ENCODE results near the gene PAWR. TPM values are rescaled to one million over a fixed set of nuclear protein-coding genes. Genes with fewer than 3 reads are reported as not detected.

The PAWR gene, protein sequence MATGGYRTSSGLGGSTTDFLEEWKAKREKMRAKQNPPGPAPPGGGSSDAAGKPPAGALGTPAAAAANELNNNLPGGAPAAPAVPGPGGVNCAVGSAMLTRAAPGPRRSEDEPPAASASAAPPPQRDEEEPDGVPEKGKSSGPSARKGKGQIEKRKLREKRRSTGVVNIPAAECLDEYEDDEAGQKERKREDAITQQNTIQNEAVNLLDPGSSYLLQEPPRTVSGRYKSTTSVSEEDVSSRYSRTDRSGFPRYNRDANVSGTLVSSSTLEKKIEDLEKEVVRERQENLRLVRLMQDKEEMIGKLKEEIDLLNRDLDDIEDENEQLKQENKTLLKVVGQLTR
- 204 and 361 TPM in 2 replicates for total RNA-seq (2021)
- percentile 98 among the genes with signal in this experiment for Bru-seq, nascent RNA
- percentile 97 among the genes with signal in this experiment for BruChase-seq, experiment 1, labeled RNA remaining after a 2-hour chase
- BruChase-seq, experiment 2, labeled RNA remaining after a 6-hour chase: percentile 88 among the genes with signal in this experiment
- long read RNA-seq, full-length matches to known transcripts: 22 of 102 reads
- long read RNA-seq, partial matches to known transcripts: 46 of 102 reads
- long read RNA-seq, other reads (novel, unspliced or antisense): 34 of 102 reads

GRCh38 chr12:79690638-79691510 is at the start of gene PAWR:
Gene PAWR, minus strand, starts transcription at chr12:79690964. Its CDS starts 720 bp downstream, at chr12:79690244.
- peak within 1 kb of the TSS; percentile 76 for H2AFZ ChIP-seq
- peak within 1 kb of the TSS; percentile 98 for H3K4me2 ChIP-seq
- H3K4me1 ChIP-seq (replicated peaks; ENCODE audit: insufficient read depth): peaks cover 38% of the 10 kb centered on the region
- peaks cover 30% of the 10 kb centered on the region for H3F3A ChIP-seq (ENCODE audit: insufficient read depth, low read depth)
- POLR2A ChIA-PET (ENCODE audit: unreplicated experiment): interaction anchor here (0.5 to 1.7 kb wide), 5 partner anchors 47 to 870 kb away, joined by 3 to 18 read pairs (median 4); no protein-coding TSS in a partner anchor
- no peaks in the 10 kb centered on the region for H3K9me2 ChIP-seq (ENCODE audit: insufficient read depth)
- BruUV-seq (replicated peaks): no TSS peak
- intact Hi-C loops (cut with micrococcal nuclease; ENCODE audit: unreplicated experiment): loop anchor here (1.0 to 5.0 kb wide), 4 partner anchors 144 to 284 kb away; no protein-coding TSS in a partner anchor
- no peak for TF ChIP-seq EZH2 (IDR thresholded peaks at IDR 0.05; ENCODE audit: low read depth)
- TF ChIP-seq, protein P1, sequence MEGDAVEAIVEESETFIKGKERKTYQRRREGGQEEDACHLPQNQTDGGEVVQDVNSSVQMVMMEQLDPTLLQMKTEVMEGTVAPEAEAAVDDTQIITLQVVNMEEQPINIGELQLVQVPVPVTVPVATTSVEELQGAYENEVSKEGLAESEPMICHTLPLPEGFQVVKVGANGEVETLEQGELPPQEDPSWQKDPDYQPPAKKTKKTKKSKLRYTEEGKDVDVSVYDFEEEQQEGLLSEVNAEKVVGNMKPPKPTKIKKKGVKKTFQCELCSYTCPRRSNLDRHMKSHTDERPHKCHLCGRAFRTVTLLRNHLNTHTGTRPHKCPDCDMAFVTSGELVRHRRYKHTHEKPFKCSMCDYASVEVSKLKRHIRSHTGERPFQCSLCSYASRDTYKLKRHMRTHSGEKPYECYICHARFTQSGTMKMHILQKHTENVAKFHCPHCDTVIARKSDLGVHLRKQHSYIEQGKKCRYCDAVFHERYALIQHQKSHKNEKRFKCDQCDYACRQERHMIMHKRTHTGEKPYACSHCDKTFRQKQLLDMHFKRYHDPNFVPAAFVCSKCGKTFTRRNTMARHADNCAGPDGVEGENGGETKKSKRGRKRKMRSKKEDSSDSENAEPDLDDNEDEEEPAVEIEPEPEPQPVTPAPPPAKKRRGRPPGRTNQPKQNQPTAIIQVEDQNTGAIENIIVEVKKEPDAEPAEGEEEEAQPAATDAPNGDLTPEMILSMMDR (conservative IDR thresholded peaks at IDR 0.05): no peak; the same call in 1 of the 2 replicates
- no peaks in the 10 kb centered on the region for H3K9me3 ChIP-seq (ENCODE audit: insufficient read depth, low read depth)
- H3K27me3 ChIP-seq (ENCODE audit: insufficient read depth, low read depth): no peaks in the 10 kb centered on the region
- CTCF ChIA-PET: interaction anchor here (0.5 to 0.8 kb wide), 4 partner anchors 74 to 273 kb away, joined by 3 to 7 read pairs (median 4); no protein-coding TSS in a partner anchor
- H3K4me3 ChIP-seq: peak within 1 kb of the TSS; percentile 82
- peaks cover 18% of the 10 kb centered on the region for H4K20me1 ChIP-seq (ENCODE audit: insufficient read depth)
- peaks cover 60% of the 10 kb centered on the region for H3K79me2 ChIP-seq (ENCODE audit: low read depth)
- DNase-seq: peak; percentile 71 to 89
- peak within 1 kb of the TSS; percentile 99 for H3K27ac ChIP-seq
- H3K36me3 ChIP-seq (ENCODE audit: low read depth): peaks cover 10% of the 10 kb centered on the region

- no peak overlapping the region for H3K27ac ChIP-seq
- BruUV-seq (replicated peaks): no TSS peak
Observed at GRCh38 chr12:79737875-79738718, 47.3 kb upstream of the PAWR start.

More at GRCh38 chr12:79737875-79738718, 47.3 kb upstream of the PAWR start:
- Histone ChIP-seq H2AFZ (peak overlapping the region; percentile 34; the same call in 1 of the 2 replicates), H3K27me3 (ENCODE audit: insufficient read depth, low read depth) (no peaks in the 10 kb centered on the region), H4K20me1 (ENCODE audit: insufficient read depth) (no peaks in the 10 kb centered on the region), H3K36me3 (ENCODE audit: low read depth) (no peaks in the 10 kb centered on the region), H3K4me3 (no peak overlapping the region), H3F3A (ENCODE audit: insufficient read depth, low read depth) (no peaks in the 10 kb centered on the region), H3K9me3 (ENCODE audit: insufficient read depth, low read depth) (peaks cover 4% of the 10 kb centered on the region; the same call in 1 of the 2 replicates), H3K79me2 (ENCODE audit: low read depth) (no peaks in the 10 kb centered on the region), H3K4me2 (no peak overlapping the region), H3K9me2 (ENCODE audit: insufficient read depth) (no peaks in the 10 kb centered on the region), H3K4me1 (replicated peaks; ENCODE audit: insufficient read depth) (peaks cover 12% of the 10 kb centered on the region; the same call in 1 of the 2 replicates)
- intact Hi-C loops (cut with micrococcal nuclease; ENCODE audit: unreplicated experiment): loop anchor here (1.0 to 2.0 kb wide), 5 partner anchors 49 to 330 kb away; no protein-coding TSS in a partner anchor
- no peak for TF ChIP-seq EZH2 (IDR thresholded peaks at IDR 0.05; ENCODE audit: low read depth)
- TF ChIP-seq, protein P1 (conservative IDR thresholded peaks at IDR 0.05): peak; percentile 81
- ChIA-PET CTCF (interaction anchor here (0.6 to 0.7 kb wide), 4 partner anchors 207 to 1269 kb away, joined by 3 to 8 read pairs (median 6); no protein-coding TSS in a partner anchor), POLR2A (ENCODE audit: unreplicated experiment) (interaction anchor here (0.6 kb wide), 1 partner anchor 47 kb away, joined by 3 read pairs; the partner anchor contains the start of gene PAWR)
- peak; percentile 22 to 63 for DNase-seq
